Endothelial cell of umbilical vein (primary cell): ENCODE data around the gene CBLIF. TPM values are rescaled to one million over a fixed set of nuclear protein-coding genes. Genes with fewer than 3 reads are reported as not detected.

ENCODE experiments used
- BruUV-seq: library from RNA; stranded (reverse); fragments of 400-500 nt; replicated peaks from 2 replicates; lab custom pipeline; 2021; lab: Mats Ljungman, UMichigan
- CTCF ChIA-PET: fragments of 300-600, 350-600 bp; sonication (Branson Sonifier 250); formaldehyde crosslinking; loops from one replicate; lab custom pipeline; 2021; ENCODE audit warnings: antibody characterized with exemption, inconsistent platforms; lab: Charles Lee
- POLR2A ChIA-PET: fragments of 300-600, 350-600 bp; sonication (Branson Sonifier 250); formaldehyde crosslinking; loops from one replicate; lab custom pipeline; 2021; ENCODE audit warnings: antibody characterized with exemption, inconsistent platforms; lab: Charles Lee
- DNase-seq: peaks from one replicate; pipeline ENCODE4 v3.0.0-alpha.2; 2011; ENCODE audit warnings: low read depth, low spot score
- FAIRE-seq: peaks from 2 replicates; lab custom pipeline; 2011; peaks lifted over from hg19 to GRCh38; lab: Jason Lieb, UNC
- H2AFZ ChIP-seq: 2 replicates; pipeline ENCODE4 v1.6.0; 2012; ENCODE audit warnings: low read depth, low read length, control low read depth, inconsistent platforms
- H3K27ac ChIP-seq: 2 replicates; pipeline ENCODE4 v1.5.1; 2011; ENCODE audit warnings: low read depth, mild to moderate bottlenecking, control low read depth, low read length, moderate library complexity; ENCODE audit not compliant: insufficient read depth
- H3K27me3 ChIP-seq, 2 experiments: 2 replicates each; pipeline versions ENCODE4 v1.6.0 to v1.6.1; 2011; ENCODE audit warnings: low read length in 2 of 2, mixed read lengths in 1 of 2; ENCODE audit not compliant: control insufficient read depth in 2 of 2, insufficient read depth in 2 of 2
- H3K36me3 ChIP-seq, 2 experiments: 2 replicates in 1 of 2; 3 replicates in 1 of 2; pipeline ENCODE4 v1.5.1; 2011; ENCODE audit warnings: low read length in 2 of 2, mild to moderate bottlenecking in 1 of 2, moderate library complexity in 1 of 2; ENCODE audit not compliant: control insufficient read depth in 2 of 2, insufficient read depth in 2 of 2; ENCODE audit errors: extremely low read depth in 1 of 2
- H3K4me1 ChIP-seq: 3 replicates; pipeline ENCODE4 v1.5.1; 2011; ENCODE audit warnings: mild to moderate bottlenecking, low read length; ENCODE audit not compliant: control insufficient read depth, insufficient read depth; ENCODE audit errors: extremely low read depth
- H3K4me2 ChIP-seq: 2 replicates; pipeline ENCODE4 v1.6.1; 2011; ENCODE audit warnings: low read length, control low read depth, mixed read lengths; ENCODE audit not compliant: insufficient read depth
- H3K4me3 ChIP-seq, 3 experiments: fragments of 200-600 bp in 1 of 3; sonication (generic), shearing (Covaris generic) in 1 of 3; replicated peaks in 1 of 3; 2 replicates each; pipeline ENCODE4 v1.5.1; 2011 to 2016; ENCODE audit warnings: control low read depth in 3 of 3, low read length in 3 of 3, mild to moderate bottlenecking in 2 of 3, inconsistent platforms in 1 of 3, low read depth in 1 of 3, moderate library complexity in 1 of 3; ENCODE audit not compliant: insufficient read depth in 1 of 3
- H3K79me2 ChIP-seq: 2 replicates; pipeline ENCODE4 v1.6.0; 2012; ENCODE audit warnings: low read length, inconsistent platforms; ENCODE audit not compliant: control insufficient read depth, insufficient read depth
- H3K9ac ChIP-seq: replicated peaks from 2 replicates; pipeline ENCODE3; 2011; ENCODE audit warnings: low read length, control low read depth; ENCODE audit not compliant: insufficient read depth; ENCODE audit errors: extremely low read depth
- H3K9me1 ChIP-seq: replicated peaks from 3 replicates; pipeline ENCODE4 v1.6.0; 2011; ENCODE audit warnings: mild to moderate bottlenecking, low read length; ENCODE audit not compliant: control insufficient read depth, insufficient read depth; ENCODE audit errors: extremely low read depth
- H3K9me3 ChIP-seq: replicated peaks from 2 replicates; pipeline ENCODE4 v1.5.1; 2012; ENCODE audit warnings: low read length, inconsistent platforms; ENCODE audit not compliant: control insufficient read depth, insufficient read depth
- H4K20me1 ChIP-seq: replicated peaks from 2 replicates; pipeline ENCODE3; 2011; ENCODE audit warnings: mild to moderate bottlenecking, low read length; ENCODE audit not compliant: control insufficient read depth, insufficient read depth; ENCODE audit errors: extremely low read depth
- EZH2 ChIP-seq: IDR thresholded peaks from 2 replicates; pipeline ENCODE4 v1.6.1; 2012; ENCODE audit warnings: borderline replicate concordance, low read depth, mild to moderate bottlenecking, moderate library complexity, low read length, inconsistent platforms; ENCODE audit not compliant: severe bottlenecking
- FOS ChIP-seq: IDR thresholded peaks from 2 replicates; pipeline ENCODE4 v1.6.1; 2011; ENCODE audit warnings: mild to moderate bottlenecking, low read length, moderate library complexity, borderline replicate concordance; ENCODE audit not compliant: insufficient read depth
- GATA2 ChIP-seq: IDR thresholded peaks from 2 replicates; pipeline ENCODE4 v1.7.0; 2011; ENCODE audit warnings: low read depth, mild to moderate bottlenecking, moderate library complexity, mixed read lengths, low read length; ENCODE audit not compliant: insufficient read length, insufficient read depth
- JUN ChIP-seq: IDR thresholded peaks from 2 replicates; pipeline ENCODE4 v1.6.1; 2011; ENCODE audit warnings: borderline replicate concordance, low read depth; ENCODE audit not compliant: insufficient read length, insufficient read depth
- MYC ChIP-seq: IDR thresholded peaks from one replicate; pipeline ENCODE4 v1.6.1; 2011; ENCODE audit warnings: mild to moderate bottlenecking, low read depth, low read length
- POLR2A ChIP-seq: IDR thresholded peaks from 2 replicates; pipeline ENCODE4 v1.6.1; 2012; ENCODE audit warnings: low read depth, mild to moderate bottlenecking, control low read depth, low read length
- POLR2AphosphoS5 ChIP-seq: IDR thresholded peaks from 2 replicates; pipeline ENCODE4 v1.6.1; 2012; ENCODE audit warnings: low read depth, mild to moderate bottlenecking, control low read depth, low read length, moderate library complexity; ENCODE audit not compliant: insufficient read depth
- dilution Hi-C: fragments of 300-500 bp; cut with MboI; formaldehyde crosslinking; loops from one replicate; pipeline ENCODE4 v1.15.0; 2019; ENCODE audit warnings: low sequenced_read_pairs; ENCODE audit not compliant: extremely low pct_ligation_motif_present
- intact Hi-C: fragments of 100-400 bp; cut with micrococcal nuclease; formaldehyde crosslinking; loops from one replicate; pipeline ENCODE4 v1.10.0; 2022
- polyA plus RNA-seq, 4 experiments: library from polyadenylated mRNA; depleted of rRNA in 3 of 4; stranded (reverse) in 3 of 4; unstranded in 1 of 4; fragments of >200 nt; gene quantifications; 2 replicates each; pipeline versions ENCODE4 v1.2.1 to v1.2.3, GENCODE V29; 2011 to 2012; ENCODE audit warnings: missing spikeins in 1 of 4
- total RNA-seq: library from RNA; stranded (reverse); gene quantifications from 2 replicates; pipeline ENCODE4 v1.2.3, GENCODE V29; 2021
- TF ChIP-seq, protein P1 (sequence below): IDR thresholded peaks from 2 replicates; pipeline ENCODE4 v1.6.1; 2011; ENCODE audit not compliant: insufficient read depth, insufficient read length
- TF ChIP-seq, protein P2 (sequence below), 2 donors: IDR thresholded peaks; 1 replicate in 1 of 2; 2 replicates in 1 of 2; pipeline ENCODE4 v1.5.1; 2011; ENCODE audit warnings: low read length in 2 of 2, mild to moderate bottlenecking in 2 of 2, moderate library complexity in 2 of 2, control low read depth in 1 of 2, inconsistent platforms in 1 of 2, low read depth in 1 of 2; ENCODE audit not compliant: insufficient read depth in 1 of 2; ENCODE audit errors: extremely low read depth in 1 of 2

The CBLIF gene
- total and polyA plus RNA-seq, 2 donors (not counting 3 experiments of a cell fraction or from before 2014, with no cell fraction given), result not detected

- dilution Hi-C loops, result no loop called here
Observed at GRCh38 chr11:59883597-59883996, 38.3 kb upstream of the CBLIF start.

GRCh38 chr11:59879567-59879966 is 34.3 kb upstream of the CBLIF start:
- no peaks in the 10 kb centered on the region for H4K20me1 ChIP-seq
- CTCF ChIA-PET, result interaction anchor here (1.6 kb wide), 1 partner anchor 22 kb away, joined by 3 read pairs; no protein-coding TSS in a partner anchor
- POLR2A ChIA-PET, result no interaction called here
- TF ChIP-seq GATA2 (no peak), POLR2AphosphoS5 (no peak), MYC (no peak), FOS (no peak), JUN (no peak), POLR2A (no peak), EZH2 (no peak)
- TF ChIP-seq, protein P1, sequence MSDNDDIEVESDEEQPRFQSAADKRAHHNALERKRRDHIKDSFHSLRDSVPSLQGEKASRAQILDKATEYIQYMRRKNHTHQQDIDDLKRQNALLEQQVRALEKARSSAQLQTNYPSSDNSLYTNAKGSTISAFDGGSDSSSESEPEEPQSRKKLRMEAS, result no peak
- TF ChIP-seq, protein P2, sequence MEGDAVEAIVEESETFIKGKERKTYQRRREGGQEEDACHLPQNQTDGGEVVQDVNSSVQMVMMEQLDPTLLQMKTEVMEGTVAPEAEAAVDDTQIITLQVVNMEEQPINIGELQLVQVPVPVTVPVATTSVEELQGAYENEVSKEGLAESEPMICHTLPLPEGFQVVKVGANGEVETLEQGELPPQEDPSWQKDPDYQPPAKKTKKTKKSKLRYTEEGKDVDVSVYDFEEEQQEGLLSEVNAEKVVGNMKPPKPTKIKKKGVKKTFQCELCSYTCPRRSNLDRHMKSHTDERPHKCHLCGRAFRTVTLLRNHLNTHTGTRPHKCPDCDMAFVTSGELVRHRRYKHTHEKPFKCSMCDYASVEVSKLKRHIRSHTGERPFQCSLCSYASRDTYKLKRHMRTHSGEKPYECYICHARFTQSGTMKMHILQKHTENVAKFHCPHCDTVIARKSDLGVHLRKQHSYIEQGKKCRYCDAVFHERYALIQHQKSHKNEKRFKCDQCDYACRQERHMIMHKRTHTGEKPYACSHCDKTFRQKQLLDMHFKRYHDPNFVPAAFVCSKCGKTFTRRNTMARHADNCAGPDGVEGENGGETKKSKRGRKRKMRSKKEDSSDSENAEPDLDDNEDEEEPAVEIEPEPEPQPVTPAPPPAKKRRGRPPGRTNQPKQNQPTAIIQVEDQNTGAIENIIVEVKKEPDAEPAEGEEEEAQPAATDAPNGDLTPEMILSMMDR (IDR thresholded peaks at IDR 0.05; ENCODE audit: extremely low read depth in 1 of 2, insufficient read depth in 1 of 2, low read depth in 1 of 2, low read length in 2 of 2), result no peak
- no peak overlapping the region for H3K9ac ChIP-seq
- no peak overlapping the region for H2AFZ ChIP-seq
- H3K9me3 ChIP-seq, result no peaks in the 10 kb centered on the region
- BruUV-seq, result no TSS peak
- H3K4me1 ChIP-seq, result no peaks in the 10 kb centered on the region
- H3K27me3 ChIP-seq, result no peaks in the 10 kb centered on the region
- H3K36me3 ChIP-seq, result no peaks in the 10 kb centered on the region
- no peak overlapping the region for H3K4me2 ChIP-seq
- dilution Hi-C loops (no loop called here), intact Hi-C loops (no loop called here)
- no peak for DNase-seq
- H3K4me3 ChIP-seq, result no peak overlapping the region
- H3K9me1 ChIP-seq, result peaks cover 2% of the 10 kb centered on the region
- FAIRE-seq, result no peak
- no peak overlapping the region for H3K27ac ChIP-seq
- no peaks in the 10 kb centered on the region for H3K79me2 ChIP-seq

More at GRCh38 chr11:59883597-59883996, 38.3 kb upstream of the CBLIF start:
- POLR2A ChIA-PET, result no interaction called here
- CTCF ChIA-PET, result interaction anchor here (1.8 kb wide), 1 partner anchor 35 kb away, joined by 6 read pairs; no protein-coding TSS in a partner anchor
- Histone ChIP-seq H3K9me3 (no peaks in the 10 kb centered on the region), H3K9ac (no peak overlapping the region), H3K9me1 (peaks cover 2% of the 10 kb centered on the region), H3K36me3 (no peaks in the 10 kb centered on the region), H3K27me3 (no peaks in the 10 kb centered on the region), H3K4me2 (no peak overlapping the region), H3K4me3 (no peak overlapping the region), H3K79me2 (no peaks in the 10 kb centered on the region), H3K27ac (no peak overlapping the region), H2AFZ (no peak overlapping the region), H4K20me1 (no peaks in the 10 kb centered on the region), H3K4me1 (no peaks in the 10 kb centered on the region)
- intact Hi-C loops, result no loop called here
- no TSS peak for BruUV-seq
- DNase-seq (no peak), FAIRE-seq (no peak)
- TF ChIP-seq POLR2AphosphoS5 (no peak), FOS (no peak), GATA2 (no peak), MYC (no peak)
- TF ChIP-seq, protein P1, result no peak
